T47D (cell line): ENCODE results near the gene OR5H2.
"Not testable (repeated sequence)": the region's sequence is repeated elsewhere in the genome, so short reads cannot be mapped to it uniquely, and the experiment has no call there.

Experiments
- DNase-seq, 2 experiments: peaks; one replicate each; pipeline versions ENCODE4 v3.0.0 to v3.0.0-alpha.2; 2011 to 2012; ENCODE audit warnings: low read depth in 1 of 2, low spot score in 1 of 2
- JUND ChIP-seq: IDR thresholded peaks from 2 replicates; pipeline ENCODE4 v1.6.1; 2012; ENCODE audit warnings: low read depth
- in situ Hi-C: cut with HindIII; loops from 2 replicates; pipeline ENCODE4 v1.10.0; 2016; ENCODE audit warnings: low sequenced_read_pairs, low pct_unique_long_range_greater_than_20kb

OR5H2 gene

DNA sequence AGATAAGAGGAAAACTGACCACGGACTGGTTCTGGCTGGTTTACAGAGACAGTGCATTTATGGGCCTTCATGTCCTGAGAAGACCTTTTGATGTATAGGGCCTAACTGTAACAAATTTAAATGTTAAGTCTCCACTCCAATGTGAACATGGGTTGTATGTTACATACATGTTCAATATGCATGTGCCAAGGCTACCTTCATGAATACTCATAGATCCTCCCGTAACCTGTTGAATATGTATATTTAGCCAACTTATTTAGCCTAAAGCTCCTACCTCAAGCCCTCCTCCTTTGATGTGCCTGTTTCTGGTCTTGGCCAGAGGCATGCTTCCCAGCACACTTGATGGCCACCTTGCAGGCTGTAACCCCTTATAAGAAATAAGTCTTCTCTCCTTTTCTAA, at the start of gene OR5H2:
Gene OR5H2 (plus strand): TSS at position 301 of the 400 bp plus-strand sequence. CDS start 398 bp downstream, outside the sequence.
- in situ Hi-C loops = no loop called here
- TF ChIP-seq JUND = no peak

GRCh38 chr3:98233468-98233867, 48.8 kb upstream of the OR5H2 start:
- TF ChIP-seq JUND = no peak
- in situ Hi-C loops = no loop called here
- DNase-seq = no peak

More for the DNA sequence above, at the start of gene OR5H2:
- no peak for DNase-seq

DNA sequence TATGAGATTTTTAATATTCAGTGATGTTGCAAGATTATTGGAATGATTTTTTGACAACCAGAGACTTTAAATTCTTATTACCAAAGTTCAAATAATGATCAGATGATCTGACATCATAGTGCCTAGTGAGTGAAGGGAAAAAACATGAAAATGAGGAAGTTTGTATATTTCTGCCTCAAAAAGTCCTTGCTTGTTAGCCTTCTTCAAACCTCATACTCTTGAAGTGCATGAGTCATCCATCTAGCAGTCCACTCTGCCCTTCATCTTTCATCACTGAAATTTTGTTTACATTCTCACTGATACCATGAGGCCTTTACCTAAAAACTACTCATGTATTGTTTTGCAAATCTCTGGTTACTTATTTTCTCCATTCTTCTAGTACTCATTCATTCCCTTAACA, 42.2 kb upstream of the OR5H2 start:
- in situ Hi-C loops = no loop called here
- no peak for TF ChIP-seq JUND
- no peak for DNase-seq

- in situ Hi-C loops = no loop called here
- no peak for DNase-seq
- TF ChIP-seq JUND = no peak
These were observed 40.1 kb upstream of the OR5H2 start for GRCh38 chr3:98242155-98242554.

- DNase-seq = no peak
- no peak for TF ChIP-seq JUND
- in situ Hi-C loops = no loop called here
These were observed 38.5 kb upstream of the OR5H2 start for GRCh38 chr3:98243843-98244242.

DNA sequence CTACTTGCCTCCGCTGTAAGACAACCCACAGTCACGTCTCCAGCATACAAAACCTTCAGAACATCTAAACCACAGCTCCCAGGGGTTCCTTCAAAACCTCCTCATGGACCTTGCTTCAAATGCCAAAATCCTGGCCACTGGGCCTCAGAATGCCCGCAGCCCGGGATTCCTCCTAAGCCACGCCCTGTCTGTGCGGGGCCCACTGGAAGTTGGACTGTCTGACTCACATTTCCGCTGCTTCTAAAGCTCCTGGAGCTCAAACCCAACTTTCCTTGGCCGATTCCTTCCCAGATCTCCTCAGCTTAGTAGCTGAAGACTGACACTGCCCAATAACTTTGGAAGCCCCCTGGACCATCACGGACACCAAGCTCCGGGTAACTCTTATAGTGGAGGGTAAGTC, 36.2 kb upstream of the OR5H2 start:
- in situ Hi-C loops = no loop called here
- TF ChIP-seq JUND = no peak
- no peak for DNase-seq

- in situ Hi-C loops, DNase-seq: not testable (repeated sequence)
These were observed 26.3 kb upstream of the OR5H2 start for GRCh38 chr3:98256026-98256425.

GRCh38 chr3:98259707-98260106, 22.6 kb upstream of the OR5H2 start:
- no peak for DNase-seq
- in situ Hi-C loops = no loop called here
- no peak for TF ChIP-seq JUND

DNA sequence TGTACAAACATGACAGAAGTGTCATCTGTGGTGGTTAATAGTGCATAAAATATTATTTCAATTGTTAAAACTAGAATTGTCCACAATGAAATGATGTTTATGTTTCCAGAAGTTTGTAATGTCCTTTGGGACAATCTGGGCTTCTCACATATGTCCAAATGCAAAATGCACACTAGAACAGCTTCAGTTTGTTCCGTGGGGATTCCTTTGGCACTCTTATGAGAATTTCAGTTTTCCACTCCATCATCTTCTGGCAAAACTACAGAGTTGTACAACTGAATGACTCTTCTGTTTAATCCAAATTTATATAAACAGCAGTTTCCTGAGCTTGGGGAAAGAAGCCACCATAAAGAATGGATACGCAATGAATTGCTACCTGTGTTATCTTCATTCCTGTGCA, 20.3 kb upstream of the OR5H2 start:
- no peak for DNase-seq
- no peak for TF ChIP-seq JUND
- in situ Hi-C loops = no loop called here

DNA sequence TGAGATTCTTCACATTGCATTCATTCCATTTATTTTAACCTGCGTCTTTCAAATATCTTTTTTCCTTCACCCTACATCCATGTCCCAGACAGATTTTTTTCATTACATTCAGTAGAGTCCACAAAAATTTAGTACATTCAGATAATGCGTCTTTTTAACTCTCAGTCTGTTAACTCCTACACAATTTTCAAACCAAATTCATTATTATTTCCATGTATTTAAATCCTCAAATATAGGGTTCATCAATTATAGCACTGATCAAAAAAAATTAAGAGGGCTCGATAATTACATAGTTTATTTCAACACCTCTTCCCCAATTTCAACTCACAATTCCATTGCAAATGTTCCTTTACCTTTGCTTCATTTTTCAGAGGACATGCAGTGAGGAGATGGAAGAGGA, 18.4 kb upstream of the OR5H2 start, which contains the start of gene OR5H6:
Gene OR5H6 (plus strand): TSS at position 301 of the 400 bp plus-strand sequence. CDS start 89 bp downstream, at position 390.
- no peak for TF ChIP-seq JUND
- in situ Hi-C loops = no loop called here

DNA sequence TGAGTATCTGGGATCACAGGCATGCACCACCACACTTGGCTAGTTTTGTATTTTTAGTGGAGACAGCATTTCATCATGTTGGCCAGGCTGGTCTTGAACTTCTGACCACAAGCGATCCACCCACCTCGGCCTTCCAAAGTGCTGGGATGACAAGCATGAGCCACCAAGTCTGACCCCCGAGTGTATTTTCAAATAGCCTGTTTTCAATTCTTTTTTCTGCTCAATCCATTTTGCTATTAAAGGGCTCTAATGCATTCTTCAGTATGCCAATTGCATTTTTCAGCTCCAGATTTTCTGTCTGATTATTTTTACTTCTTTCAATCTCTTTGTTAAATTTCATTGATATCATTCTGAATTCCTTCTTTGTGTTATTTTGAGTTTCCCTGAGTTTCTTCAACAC, 12.5 kb upstream of the OR5H2 start:
- no peak for TF ChIP-seq JUND
- in situ Hi-C loops = no loop called here
- DNase-seq = no peak

More for the DNA sequence above, 18.4 kb upstream of the OR5H2 start, which contains the start of gene OR5H6:
- DNase-seq = no peak

- in situ Hi-C loops = no loop called here
- no peak for DNase-seq
- TF ChIP-seq JUND = no peak
These were observed 10.2 kb upstream of the OR5H2 start for GRCh38 chr3:98272126-98272525.

GRCh38 chr3:98274914-98275313, 7.4 kb upstream of the OR5H2 start:
- in situ Hi-C loops = no loop called here
- TF ChIP-seq JUND = no peak
- no peak for DNase-seq

- no peak for DNase-seq
- in situ Hi-C loops = no loop called here
- no peak for TF ChIP-seq JUND
These were observed 8.6 kb downstream of the OR5H2 start for GRCh38 chr3:98290916-98291315.
